HL-60 (cell line): ENCODE measurements around the gene MAEA.
"Not testable (repeated sequence)": the region's sequence is repeated elsewhere in the genome, so short reads cannot be mapped to it uniquely, and the experiment has no call there.

ENCODE experiments used
- DNase-seq, 2 experiments: peaks; one replicate each; pipeline ENCODE4 v3.0.0-alpha.2; 2010 to 2020; ENCODE audit warnings: low read depth in 1 of 2, low spot score in 1 of 2
- H3K27ac ChIP-seq: fragments of 250-450 bp; sonication (Bioruptor Pico); replicated peaks from 2 replicates; pipeline ENCODE4 v1.5.1; 2020; ENCODE audit warnings: mild to moderate bottlenecking, moderate library complexity
- H3K27me3 ChIP-seq: fragments of 250-450 bp; sonication (Bioruptor Pico); 2 replicates; pipeline ENCODE4 v1.5.1; 2021; ENCODE audit warnings: mild to moderate bottlenecking, moderate library complexity; ENCODE audit not compliant: insufficient read depth, poor library complexity, severe bottlenecking
- H3K4me3 ChIP-seq: replicated peaks from 2 replicates; pipeline ENCODE4 v1.5.1; 2011; ENCODE audit warnings: mild to moderate bottlenecking, control low read depth, low read length; ENCODE audit not compliant: insufficient read depth
- GABPA ChIP-seq: IDR thresholded peaks from 2 replicates; pipeline ENCODE4 v1.6.1; 2012; ENCODE audit warnings: low read depth
- POLR2AphosphoS5 ChIP-seq: IDR thresholded peaks from 2 replicates; pipeline ENCODE4 v1.6.1; 2012; ENCODE audit warnings: low read depth
- SPI1 ChIP-seq: IDR thresholded peaks from 2 replicates; pipeline ENCODE4 v1.6.1; 2012; ENCODE audit warnings: low read depth, mild to moderate bottlenecking, borderline replicate concordance
- TF ChIP-seq, protein P1 (sequence below): IDR thresholded peaks from one replicate; pipeline ENCODE4 v1.5.1; 2011; ENCODE audit warnings: low read length, control low read depth, inconsistent platforms; ENCODE audit not compliant: insufficient read depth
- TF ChIP-seq, protein P2 (sequence below): IDR thresholded peaks from 2 replicates; pipeline ENCODE4 v1.6.1; 2012; ENCODE audit warnings: low read depth; ENCODE audit not compliant: insufficient replicate concordance

MAEA gene

GRCh38 chr4:1331591-1332353 is 42.1 kb downstream of the MAEA start:
- no peak for DNase-seq
- no peak overlapping the region for H3K27ac ChIP-seq
- TF ChIP-seq POLR2AphosphoS5, result no peak
- TF ChIP-seq, protein P1, sequence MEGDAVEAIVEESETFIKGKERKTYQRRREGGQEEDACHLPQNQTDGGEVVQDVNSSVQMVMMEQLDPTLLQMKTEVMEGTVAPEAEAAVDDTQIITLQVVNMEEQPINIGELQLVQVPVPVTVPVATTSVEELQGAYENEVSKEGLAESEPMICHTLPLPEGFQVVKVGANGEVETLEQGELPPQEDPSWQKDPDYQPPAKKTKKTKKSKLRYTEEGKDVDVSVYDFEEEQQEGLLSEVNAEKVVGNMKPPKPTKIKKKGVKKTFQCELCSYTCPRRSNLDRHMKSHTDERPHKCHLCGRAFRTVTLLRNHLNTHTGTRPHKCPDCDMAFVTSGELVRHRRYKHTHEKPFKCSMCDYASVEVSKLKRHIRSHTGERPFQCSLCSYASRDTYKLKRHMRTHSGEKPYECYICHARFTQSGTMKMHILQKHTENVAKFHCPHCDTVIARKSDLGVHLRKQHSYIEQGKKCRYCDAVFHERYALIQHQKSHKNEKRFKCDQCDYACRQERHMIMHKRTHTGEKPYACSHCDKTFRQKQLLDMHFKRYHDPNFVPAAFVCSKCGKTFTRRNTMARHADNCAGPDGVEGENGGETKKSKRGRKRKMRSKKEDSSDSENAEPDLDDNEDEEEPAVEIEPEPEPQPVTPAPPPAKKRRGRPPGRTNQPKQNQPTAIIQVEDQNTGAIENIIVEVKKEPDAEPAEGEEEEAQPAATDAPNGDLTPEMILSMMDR, result no peak
- TF ChIP-seq, protein P2, sequence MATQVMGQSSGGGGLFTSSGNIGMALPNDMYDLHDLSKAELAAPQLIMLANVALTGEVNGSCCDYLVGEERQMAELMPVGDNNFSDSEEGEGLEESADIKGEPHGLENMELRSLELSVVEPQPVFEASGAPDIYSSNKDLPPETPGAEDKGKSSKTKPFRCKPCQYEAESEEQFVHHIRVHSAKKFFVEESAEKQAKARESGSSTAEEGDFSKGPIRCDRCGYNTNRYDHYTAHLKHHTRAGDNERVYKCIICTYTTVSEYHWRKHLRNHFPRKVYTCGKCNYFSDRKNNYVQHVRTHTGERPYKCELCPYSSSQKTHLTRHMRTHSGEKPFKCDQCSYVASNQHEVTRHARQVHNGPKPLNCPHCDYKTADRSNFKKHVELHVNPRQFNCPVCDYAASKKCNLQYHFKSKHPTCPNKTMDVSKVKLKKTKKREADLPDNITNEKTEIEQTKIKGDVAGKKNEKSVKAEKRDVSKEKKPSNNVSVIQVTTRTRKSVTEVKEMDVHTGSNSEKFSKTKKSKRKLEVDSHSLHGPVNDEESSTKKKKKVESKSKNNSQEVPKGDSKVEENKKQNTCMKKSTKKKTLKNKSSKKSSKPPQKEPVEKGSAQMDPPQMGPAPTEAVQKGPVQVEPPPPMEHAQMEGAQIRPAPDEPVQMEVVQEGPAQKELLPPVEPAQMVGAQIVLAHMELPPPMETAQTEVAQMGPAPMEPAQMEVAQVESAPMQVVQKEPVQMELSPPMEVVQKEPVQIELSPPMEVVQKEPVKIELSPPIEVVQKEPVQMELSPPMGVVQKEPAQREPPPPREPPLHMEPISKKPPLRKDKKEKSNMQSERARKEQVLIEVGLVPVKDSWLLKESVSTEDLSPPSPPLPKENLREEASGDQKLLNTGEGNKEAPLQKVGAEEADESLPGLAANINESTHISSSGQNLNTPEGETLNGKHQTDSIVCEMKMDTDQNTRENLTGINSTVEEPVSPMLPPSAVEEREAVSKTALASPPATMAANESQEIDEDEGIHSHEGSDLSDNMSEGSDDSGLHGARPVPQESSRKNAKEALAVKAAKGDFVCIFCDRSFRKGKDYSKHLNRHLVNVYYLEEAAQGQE, result no peak
- no peak for TF ChIP-seq SPI1
- TF ChIP-seq GABPA, result no peak
- H3K27me3 ChIP-seq, result no peaks in the 10 kb centered on the region
- no peak overlapping the region for H3K4me3 ChIP-seq

- Histone ChIP-seq H3K4me3 (no peak overlapping the region), H3K27ac (no peak overlapping the region), H3K27me3 (no peaks in the 10 kb centered on the region)
- TF ChIP-seq, protein P2, result no peak
- no peak for TF ChIP-seq SPI1
- TF ChIP-seq POLR2AphosphoS5, result no peak
- TF ChIP-seq, protein P1, result no peak
- no peak for TF ChIP-seq GABPA
- no peak for DNase-seq
Observed at GRCh38 chr4:1332686-1333085, 43.0 kb downstream of the MAEA start.

DNA sequence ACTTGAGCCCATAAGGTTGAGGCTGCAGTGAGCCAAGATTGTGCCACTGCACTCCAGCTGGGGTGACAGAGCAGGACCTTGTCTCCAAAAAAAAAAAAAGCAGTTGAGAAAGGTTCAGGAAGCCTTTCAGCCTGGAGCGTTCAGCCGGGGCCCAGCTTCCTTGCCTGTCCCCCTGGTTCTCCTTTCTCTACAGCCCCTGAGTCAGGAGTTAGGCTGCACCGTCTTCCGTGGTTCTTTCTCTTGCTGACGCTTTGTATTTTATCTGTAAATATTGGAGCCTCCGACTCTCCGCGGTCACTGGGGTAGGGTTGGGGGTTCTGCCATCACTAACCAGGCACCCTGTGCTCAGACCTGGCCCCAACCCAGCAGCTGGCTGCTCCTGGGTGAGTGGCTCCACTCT is 43.6 kb downstream of the MAEA start:
- TF ChIP-seq, protein P2, result no peak
- no peak for TF ChIP-seq GABPA
- no peak for TF ChIP-seq SPI1
- no peak for TF ChIP-seq POLR2AphosphoS5
- TF ChIP-seq, protein P1, result no peak
- Histone ChIP-seq H3K27me3 (no peaks in the 10 kb centered on the region), H3K27ac (no peak overlapping the region), H3K4me3 (no peak overlapping the region)
- no peak for DNase-seq

DNA sequence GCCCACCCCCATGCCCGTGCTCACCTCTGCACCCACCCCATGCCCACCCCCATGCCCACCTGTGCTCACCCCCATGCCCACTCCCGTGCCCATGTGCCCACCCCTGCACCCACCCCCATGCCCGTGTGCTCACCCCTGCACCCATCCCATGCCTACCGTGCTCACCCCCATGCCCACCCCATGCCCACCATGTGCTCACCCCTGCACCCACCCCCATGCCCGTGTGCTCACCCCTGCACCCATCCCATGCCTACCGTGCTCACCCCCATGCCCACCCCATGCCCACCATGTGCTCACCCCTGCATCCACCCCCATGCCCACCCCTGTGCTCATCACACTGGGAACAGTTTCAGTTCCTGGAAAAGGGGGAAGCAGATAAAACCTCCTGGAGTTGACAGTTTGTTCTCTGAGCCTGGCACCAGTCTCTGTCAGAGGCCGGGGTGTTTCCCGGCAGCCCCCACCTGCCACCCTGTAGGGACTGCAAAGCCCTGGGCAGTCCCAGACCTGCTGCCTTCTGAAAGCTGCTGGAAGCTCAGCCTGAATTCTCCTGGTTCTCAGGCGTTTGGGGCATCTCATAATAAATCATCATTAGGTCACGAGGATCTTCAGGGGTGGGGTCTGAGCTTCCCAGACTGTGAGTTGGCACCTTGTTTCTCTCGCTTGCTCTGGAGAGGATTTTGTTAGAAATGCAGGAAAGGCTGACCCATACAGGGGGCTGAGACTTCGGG is 44.3 kb downstream of the MAEA start:
- not testable (repeated sequence) for H3K27me3 ChIP-seq, H3K27ac ChIP-seq, H3K4me3 ChIP-seq, DNase-seq
